NCI-H2196 treated with DMSO at 0.1 percent for 48 hours (cell line): ENCODE data around the gene SEL1L3.

Experiments
- DNase-seq: peaks from one replicate; lab custom pipeline; 2025; ENCODE audit not compliant: unreplicated experiment; lab: John Stamatoyannopoulos, UW

Gene SEL1L3

GRCh38 chr4:25759101-25759500 lies 103.7 kb downstream of the SEL1L3 start:
- no peak for DNase-seq

- DNase-seq, result no peak
Observed at GRCh38 chr4:25757452-25757851, 105.3 kb downstream of the SEL1L3 start.

DNA sequence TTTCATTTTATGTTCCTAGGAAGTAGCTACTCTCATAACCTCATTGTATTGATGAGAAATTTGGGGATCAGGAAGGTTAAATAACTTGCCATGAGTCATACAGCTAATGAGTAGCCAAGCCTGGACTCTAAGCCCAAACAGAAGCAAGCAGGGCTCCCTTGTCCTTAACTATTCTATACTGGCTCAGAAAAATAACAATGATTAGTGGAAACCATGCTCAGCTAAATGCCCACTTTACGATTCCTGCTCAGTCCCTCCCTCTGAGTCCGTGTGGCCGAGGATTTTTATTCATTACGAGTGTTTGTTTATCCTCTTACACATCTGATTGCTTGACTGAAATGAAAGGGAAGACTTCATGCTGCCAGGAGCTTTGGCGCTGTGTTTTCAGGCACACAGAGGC lies 106.3 kb downstream of the SEL1L3 start:
- peak; percentile 11 for DNase-seq

DNA sequence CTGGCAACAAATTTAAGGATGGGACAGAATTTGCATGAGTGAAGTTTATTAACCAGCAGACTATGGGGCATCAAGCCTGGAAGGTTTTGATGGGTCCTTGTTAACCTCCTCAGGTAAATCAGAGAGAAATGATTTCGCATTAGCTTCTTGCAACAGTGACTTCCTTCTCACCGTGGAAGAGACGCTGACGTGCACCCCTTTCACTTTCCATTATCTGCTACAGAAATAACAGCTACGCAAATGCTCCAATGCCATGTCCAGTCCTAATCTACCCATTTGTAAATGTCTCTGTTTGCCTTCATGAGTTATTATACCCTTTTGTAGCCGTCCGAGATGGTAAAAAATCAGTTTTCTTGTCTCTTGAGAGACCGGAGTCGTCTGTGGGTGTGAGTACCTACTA lies 106.9 kb downstream of the SEL1L3 start:
- no peak for DNase-seq

- no peak for DNase-seq
Observed at GRCh38 chr4:25753239-25753638, 109.5 kb downstream of the SEL1L3 start.

GRCh38 chr4:25750874-25751273 lies 111.9 kb downstream of the SEL1L3 start:
- DNase-seq, result no peak

- DNase-seq, result no peak
Observed at GRCh38 chr4:25749150-25749794, 113.5 kb downstream of the SEL1L3 start.

GRCh38 chr4:25743971-25744370 lies 118.8 kb downstream of the SEL1L3 start:
- DNase-seq, result no peak

GRCh38 chr4:25729564-25729963 lies 133.2 kb downstream of the SEL1L3 start:
- DNase-seq, result no peak

GRCh38 chr4:25728886-25729285 lies 133.9 kb downstream of the SEL1L3 start:
- no peak for DNase-seq

DNA sequence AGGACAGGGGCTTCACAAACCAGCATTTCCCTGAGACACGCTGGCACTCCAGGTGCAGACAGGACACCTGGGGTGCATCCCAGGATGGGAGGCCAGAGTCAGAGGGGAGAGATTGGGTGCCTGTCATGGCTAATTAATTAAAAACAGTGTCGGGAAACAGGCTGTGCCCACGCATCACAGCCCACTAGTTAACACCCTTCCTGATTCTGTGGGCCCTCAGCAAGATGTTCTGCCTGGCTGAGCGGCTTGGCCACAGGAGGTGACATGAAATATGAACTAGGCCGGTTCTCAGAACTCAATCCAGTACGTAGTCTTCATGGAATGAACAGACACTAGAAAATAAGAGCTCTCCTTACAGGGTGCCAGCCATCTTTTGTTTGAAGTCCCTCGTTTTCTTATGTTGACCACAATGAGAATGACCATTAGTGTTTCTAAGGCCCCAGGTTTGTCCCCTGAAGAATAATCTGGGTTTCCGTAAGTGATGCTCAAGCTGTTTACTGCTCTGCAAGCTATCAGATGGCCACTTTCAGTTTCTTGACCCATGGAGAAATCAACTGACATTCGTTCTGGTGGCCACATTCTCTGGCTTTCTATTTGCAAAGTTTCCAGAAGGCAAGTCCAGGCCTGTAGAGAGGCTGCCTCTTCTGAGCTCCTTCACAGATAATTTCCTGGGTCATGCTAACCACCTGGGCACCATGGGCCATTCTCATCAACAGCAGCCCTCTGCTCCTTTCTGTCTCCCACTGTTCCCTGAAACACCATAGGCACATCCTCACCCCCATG lies 134.9 kb downstream of the SEL1L3 start:
- DNase-seq, result peak; percentile 46

DNA sequence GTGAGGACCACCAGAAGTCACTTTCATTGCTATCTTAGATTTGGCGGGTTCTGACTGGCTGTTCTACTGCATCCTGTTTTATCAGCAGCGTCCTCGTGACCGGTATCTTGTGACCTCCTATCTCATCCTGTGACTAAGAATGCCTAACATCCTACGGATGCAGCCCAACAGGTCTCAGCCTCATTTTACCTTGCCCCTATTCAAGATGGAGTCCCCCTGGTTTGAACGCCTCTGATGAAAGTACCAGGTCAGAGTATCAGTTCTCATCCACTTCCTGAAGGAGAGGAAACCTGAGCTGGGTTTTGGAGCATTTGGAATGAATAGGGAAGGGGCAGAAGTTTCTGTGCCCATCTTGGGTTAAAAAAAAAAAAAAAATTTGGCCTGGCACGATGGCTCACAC lies 136.9 kb downstream of the SEL1L3 start:
- no peak for DNase-seq

DNA sequence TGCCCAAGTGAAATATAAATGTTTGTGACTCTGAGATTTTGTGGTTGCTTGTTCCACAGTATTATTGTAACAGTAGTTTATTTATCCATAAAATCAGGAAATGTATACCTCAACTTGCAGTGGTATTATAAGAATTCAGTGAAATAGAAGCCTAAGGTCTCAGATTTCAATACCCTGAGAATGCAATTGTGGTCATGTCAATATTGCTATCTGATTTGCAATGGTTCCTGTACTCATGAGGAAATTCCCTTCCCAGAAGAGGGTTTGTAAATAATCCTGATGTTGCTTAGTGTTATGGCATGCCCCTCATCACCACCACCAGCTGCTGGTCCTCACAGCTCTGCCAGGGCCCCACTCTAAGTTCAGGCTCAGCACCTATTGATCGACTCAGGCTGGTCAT lies 139.4 kb downstream of the SEL1L3 start:
- peak; percentile 59 for DNase-seq

DNA sequence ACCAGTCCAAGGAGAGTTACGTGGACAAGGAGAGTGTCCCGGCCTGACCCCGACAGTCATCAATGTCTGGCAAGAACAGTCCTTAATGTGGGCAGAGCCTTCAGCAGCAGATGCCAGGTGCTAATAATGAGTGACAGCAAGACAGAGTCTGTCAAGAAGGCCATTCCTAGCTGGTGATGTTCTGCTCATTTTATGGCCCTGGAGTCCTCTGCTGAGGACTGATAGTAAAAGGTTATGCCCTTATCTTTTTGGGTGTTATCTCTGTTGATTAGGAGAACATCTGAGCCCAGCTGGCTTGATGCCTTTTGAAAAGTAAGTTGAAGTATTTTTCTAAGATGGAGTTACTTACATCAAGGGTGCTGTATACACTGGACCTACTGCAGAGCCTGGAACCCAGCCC lies 139.8 kb downstream of the SEL1L3 start:
- DNase-seq, result no peak

GRCh38 chr4:25713812-25714211 lies 149.0 kb downstream of the SEL1L3 start:
- DNase-seq, result no peak

DNA sequence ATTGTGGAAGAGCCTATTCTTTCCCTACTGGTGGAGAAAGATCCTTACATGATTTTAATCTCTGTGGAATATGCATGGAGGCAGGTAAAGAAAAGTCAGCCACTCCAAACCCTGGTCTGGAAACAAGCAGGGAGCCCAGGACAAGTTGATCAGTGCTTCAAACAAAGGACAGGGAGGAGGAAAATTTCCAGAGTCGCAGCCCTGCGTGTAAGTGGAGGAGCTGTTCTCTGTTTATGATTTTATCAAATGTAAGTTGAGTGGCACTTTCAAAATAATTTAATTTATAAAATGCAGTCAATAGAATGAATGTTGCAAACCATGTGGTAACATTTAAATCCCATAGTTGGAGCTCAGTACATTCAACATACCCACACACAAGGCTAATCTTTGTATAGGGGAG lies 150.2 kb downstream of the SEL1L3 start:
- no peak for DNase-seq

- DNase-seq, result no peak
Observed at GRCh38 chr4:25710637-25711036, 152.2 kb downstream of the SEL1L3 start.

- DNase-seq, result no peak
Observed at GRCh38 chr4:25704516-25704915, 158.3 kb downstream of the SEL1L3 start.

- no peak for DNase-seq
Observed at GRCh38 chr4:25703731-25704388, 158.9 kb downstream of the SEL1L3 start.

DNA sequence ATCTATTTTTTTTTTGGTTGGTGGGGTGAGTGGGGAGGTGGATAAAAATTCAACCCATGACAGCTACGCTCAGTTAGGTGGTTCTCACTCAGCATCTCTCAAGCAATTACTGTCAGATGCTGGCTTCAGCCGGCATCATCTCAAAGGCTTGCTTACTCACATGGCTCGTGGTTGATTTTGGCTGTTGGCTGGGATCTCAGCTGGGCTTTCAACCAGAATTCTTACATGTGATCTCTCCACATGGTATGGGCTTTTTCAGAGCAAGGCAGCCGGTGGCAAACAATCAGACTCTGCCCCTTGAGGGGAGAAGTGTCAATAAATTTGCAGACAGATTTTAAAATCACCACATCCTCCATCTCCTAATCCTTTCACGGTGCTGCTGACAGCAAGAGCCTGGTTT lies 159.9 kb downstream of the SEL1L3 start:
- DNase-seq, result peak; percentile 46

DNA sequence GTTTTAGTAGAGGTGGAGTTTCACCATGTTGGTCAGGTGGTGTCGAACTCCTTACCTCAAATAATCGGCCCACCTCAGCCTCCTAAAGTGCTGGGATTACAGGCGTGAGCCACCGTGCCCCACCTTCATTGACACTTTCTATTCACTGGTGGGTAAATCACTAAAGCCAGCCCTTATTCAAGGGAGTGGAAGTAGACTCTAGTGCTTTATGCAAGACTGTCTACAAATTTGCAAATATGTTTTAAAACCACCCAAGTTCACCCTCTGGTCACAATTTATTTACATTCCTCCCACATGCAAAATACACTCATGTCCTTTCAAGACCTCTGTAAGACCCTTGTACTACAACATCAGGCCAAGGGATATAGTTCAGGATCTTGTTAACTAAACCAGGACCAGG lies 162.1 kb downstream of the SEL1L3 start:
- DNase-seq, result no peak

DNA sequence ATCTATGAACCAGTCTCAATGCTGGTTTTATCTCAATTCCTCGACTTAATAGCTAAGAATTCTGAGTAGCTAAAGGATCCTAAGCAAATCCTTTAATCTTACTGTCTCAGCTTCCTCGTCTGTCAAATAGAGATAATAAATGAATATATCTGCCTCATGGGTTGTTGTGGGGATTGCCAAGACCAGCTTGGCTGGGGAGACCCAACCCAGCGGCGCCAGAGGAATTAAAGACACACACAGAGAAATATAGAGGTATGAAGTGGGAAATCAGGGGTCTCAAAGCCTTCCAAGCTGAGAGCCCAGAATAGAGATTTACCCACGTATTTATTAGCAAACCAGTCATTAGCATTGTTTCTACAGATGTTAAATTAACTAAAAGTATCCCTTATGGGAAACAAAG lies 165.3 kb downstream of the SEL1L3 start:
- no peak for DNase-seq
